Pancreas (tissue), 10 donors: ENCODE results near the gene KDM6B. TPM values are rescaled to one million over a fixed set of nuclear protein-coding genes. Genes with fewer than 3 reads are reported as not detected.

Experiments
- ATAC-seq, 4 donors: fragments of 200-7000 bp; cut with Tn5 transposase; one replicate each; pipeline versions ENCODE4 v1.8.0 to v1.9.1; 2020; ENCODE audit warnings: mild to moderate bottlenecking in 4 of 4, moderate library complexity in 4 of 4
- DNase-seq, 6 donors: peaks; one replicate each; pipeline ENCODE4 v3.0.0-alpha.2; 2020
- FAIRE-seq: peaks from 2 replicates; lab custom pipeline; 2012; peaks lifted over from hg19 to GRCh38; lab: Jason Lieb, UNC
- H3K27ac ChIP-seq, 4 donors: fragments of 200-600 bp; sonication (generic); 1 replicate in 3 of 4; 2 replicates in 1 of 4; pipeline versions ENCODE4 v1.5.0 to v1.8.0; 2020
- H3K27me3 ChIP-seq, 4 donors: fragments of 200-600 bp; one replicate each; pipeline ENCODE4 v1.8.0; 2021
- H3K36me3 ChIP-seq, 3 donors: fragments of 200-600 bp; sonication (generic) in 1 of 3; one replicate each; pipeline versions ENCODE4 v1.5.0 to v1.8.0; 2020 to 2021
- H3K4me1 ChIP-seq, 3 donors: fragments of 200-600 bp; one replicate each; pipeline ENCODE4 v1.8.0; 2021
- H3K4me3 ChIP-seq, 4 donors: fragments of 200-600 bp; sonication (generic) in 2 of 4; one replicate each; pipeline versions ENCODE4 v1.5.0 to v1.8.0; 2020 to 2021
- H3K9me3 ChIP-seq, 4 donors: fragments of 200-600 bp; one replicate each; pipeline ENCODE4 v1.8.0; 2021
- WGBS, 2 donors: extraction: QIAGEN DNeasy Blood & Tissue Kit; methylation state at CpG; one replicate each; pipeline ENCODE4 v1.1.7; 2013; 5-methylcytosine and 5-hydroxymethylcytosine counted together
- intact Hi-C, 3 donors: fragments of 100-400 bp; cut with DNase I; formaldehyde crosslinking; loops; one replicate each; pipeline versions ENCODE4 v1.11.1 to v1.14.2; 2022
- polyA plus RNA-seq, 2 donors: library from polyadenylated mRNA; stranded (reverse); fragments of 200-250 nt; gene quantifications; one replicate each; pipeline ENCODE4 v1.2.3, GENCODE V29; 2013
- total RNA-seq, 6 donors: library from RNA; stranded (reverse); fragmentation: NEBNext Ultra II Directional in 4 of 6; extraction: Animal tissue kit (Norgen Biotek cat#: 25700) in 4 of 6; gene quantifications; one replicate each; pipeline versions ENCODE4 v1.2.1 to v1.2.4, GENCODE V29; 2021 to 2023
- TF ChIP-seq, protein P1 (sequence below), 4 donors: fragments of 200-600 bp; sonication (generic) in 3 of 4; IDR thresholded peaks; one replicate each; pipeline versions ENCODE4 v1.5.0 to v1.8.0; 2021; ENCODE audit warnings: antibody characterized with exemption in 4 of 4
- donor health status: healthy with polysubstance abuse.
- donor health status: DM: no; HTN: no; CAD: no; lungs with moderate emphysema.
- donor health status: DM: no; HTN: no; CAD: no.
- donor health status: control.
- donor health status: control.
- donor health status: Bipolar disorder and iron deficiency.
- donor health status: DM: yes; HTN: yes; CAD: no.
- donor health status: DM: no; HTN: no; CAD: no.
- donor health status: DM: no; HTN: no; CAD: no.
- donor health status: DM: yes; HTN: yes; CAD: no.

The KDM6B gene
- total and polyA plus RNA-seq, 8 donors = 8.9 to 23.7 (median 15.5) TPM

DNA sequence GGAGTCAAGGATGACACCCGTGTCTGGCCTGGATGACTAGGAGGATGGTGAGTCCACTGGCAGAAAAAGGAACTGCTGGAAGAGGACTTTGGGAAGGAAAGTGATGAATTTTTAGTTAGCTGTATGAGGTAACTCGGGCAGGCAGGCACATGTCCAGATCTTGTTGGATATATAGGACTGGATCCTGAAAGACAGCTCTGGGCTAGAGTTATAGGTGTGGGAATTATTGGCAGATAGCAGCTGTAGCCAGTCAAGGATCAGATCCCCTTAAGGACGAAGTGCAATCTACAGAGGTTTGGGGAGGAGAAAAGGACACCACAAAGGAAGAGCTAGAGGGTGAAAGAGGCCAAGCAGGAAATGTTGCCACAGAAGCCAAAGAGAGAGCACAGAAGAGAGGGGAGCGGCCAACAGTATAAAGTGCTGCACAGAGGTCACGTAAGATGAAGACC, 33.9 kb downstream of the KDM6B start:
- ATAC-seq (no peak), FAIRE-seq (no peak), DNase-seq (no peak)
- Histone ChIP-seq H3K27ac (no peak overlapping the region), H3K27me3 (no peaks in the 10 kb centered on the region), H3K36me3 (no peaks in the 10 kb centered on the region), H3K4me3 (no peak overlapping the region), H3K4me1 (no peaks in the 10 kb centered on the region), H3K9me3 (no peaks in the 10 kb centered on the region)
- TF ChIP-seq, protein P1, sequence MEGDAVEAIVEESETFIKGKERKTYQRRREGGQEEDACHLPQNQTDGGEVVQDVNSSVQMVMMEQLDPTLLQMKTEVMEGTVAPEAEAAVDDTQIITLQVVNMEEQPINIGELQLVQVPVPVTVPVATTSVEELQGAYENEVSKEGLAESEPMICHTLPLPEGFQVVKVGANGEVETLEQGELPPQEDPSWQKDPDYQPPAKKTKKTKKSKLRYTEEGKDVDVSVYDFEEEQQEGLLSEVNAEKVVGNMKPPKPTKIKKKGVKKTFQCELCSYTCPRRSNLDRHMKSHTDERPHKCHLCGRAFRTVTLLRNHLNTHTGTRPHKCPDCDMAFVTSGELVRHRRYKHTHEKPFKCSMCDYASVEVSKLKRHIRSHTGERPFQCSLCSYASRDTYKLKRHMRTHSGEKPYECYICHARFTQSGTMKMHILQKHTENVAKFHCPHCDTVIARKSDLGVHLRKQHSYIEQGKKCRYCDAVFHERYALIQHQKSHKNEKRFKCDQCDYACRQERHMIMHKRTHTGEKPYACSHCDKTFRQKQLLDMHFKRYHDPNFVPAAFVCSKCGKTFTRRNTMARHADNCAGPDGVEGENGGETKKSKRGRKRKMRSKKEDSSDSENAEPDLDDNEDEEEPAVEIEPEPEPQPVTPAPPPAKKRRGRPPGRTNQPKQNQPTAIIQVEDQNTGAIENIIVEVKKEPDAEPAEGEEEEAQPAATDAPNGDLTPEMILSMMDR (IDR thresholded peaks at IDR 0.05) = no peak
- intact Hi-C loops = loop anchor here in 2 of 3 donors (5.0 to 10.0 kb wide), 2 partner anchors 114 to 117 kb away; no protein-coding TSS in a partner anchor
- WGBS, 2 donors = 65 to 75% methylated on average over 5 of the region's 5 CpGs

DNA sequence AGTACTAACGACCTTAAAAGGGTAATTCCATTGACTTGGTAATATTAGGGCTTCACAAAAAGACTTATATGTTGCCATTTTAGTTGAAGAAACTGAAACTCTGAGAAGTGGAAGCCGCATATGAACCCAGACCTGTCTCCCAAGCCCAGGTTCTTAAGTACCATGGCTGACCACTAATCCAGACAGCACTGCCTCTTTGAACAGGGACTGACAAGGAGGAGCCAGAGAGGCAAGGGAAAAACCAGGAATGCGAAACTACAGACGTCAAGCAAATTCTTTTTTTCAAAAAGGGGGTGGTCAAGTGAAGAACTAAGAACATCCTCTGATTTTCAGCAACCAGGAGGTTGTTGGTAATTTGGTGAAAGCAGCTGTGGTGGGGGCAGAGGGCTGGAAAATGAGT, 39.0 kb downstream of the KDM6B start:
- H3K36me3 ChIP-seq = no peaks in the 10 kb centered on the region
- H3K27ac ChIP-seq = no peak overlapping the region
- no peaks in the 10 kb centered on the region for H3K4me1 ChIP-seq
- H3K4me3 ChIP-seq = no peak overlapping the region
- 67 to 71% methylated on average over 4 of the region's 4 CpGs for WGBS, 2 donors
- H3K9me3 ChIP-seq = no peaks in the 10 kb centered on the region
- H3K27me3 ChIP-seq = no peaks in the 10 kb centered on the region
- ATAC-seq (no peak), FAIRE-seq (no peak), DNase-seq (no peak)
- TF ChIP-seq, protein P1 (IDR thresholded peaks at IDR 0.05) = no peak
- intact Hi-C loops = no loop called here

DNA sequence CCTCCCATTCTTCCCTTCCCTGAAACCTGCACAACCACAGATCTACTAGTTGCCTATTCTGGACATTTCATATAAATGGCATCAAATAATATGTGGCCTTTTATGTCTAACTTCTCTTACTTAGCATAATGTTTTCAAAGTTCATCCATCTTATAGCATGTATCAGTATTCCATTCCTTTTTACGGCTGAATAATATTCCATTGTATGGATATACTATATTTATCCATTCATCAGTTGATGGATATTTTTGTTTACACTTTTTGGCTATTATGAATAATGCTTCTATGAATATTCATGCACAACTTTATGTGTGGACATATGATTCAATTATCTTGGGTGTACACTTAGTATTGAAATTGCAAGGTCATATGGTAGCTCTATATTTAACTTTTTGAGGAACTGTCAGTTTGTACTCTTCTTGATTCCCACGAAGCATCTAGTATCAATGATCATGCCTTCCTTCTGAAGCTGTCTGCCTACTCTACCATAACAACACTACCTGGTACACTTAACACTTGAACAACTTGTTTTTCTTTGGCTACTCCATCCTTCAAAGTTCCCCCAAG, 41.9 kb downstream of the KDM6B start:
- DNase-seq (no peak), ATAC-seq (no peak), FAIRE-seq (no peak)
- peaks cover 0 to 1% (median 0%) of the 10 kb centered on the region in 3 donors for H3K4me1 ChIP-seq
- TF ChIP-seq, protein P1 (IDR thresholded peaks at IDR 0.05) = no peak
- intact Hi-C loops = no loop called here
- H3K4me3 ChIP-seq = no peak overlapping the region
- H3K27me3 ChIP-seq = no peaks in the 10 kb centered on the region
- H3K27ac ChIP-seq = no peak overlapping the region
- WGBS, 2 donors = 83 to 85% methylated on average over 2 of the region's 2 CpGs
- H3K9me3 ChIP-seq = no peaks in the 10 kb centered on the region
- peaks cover 0 to 8% (median 0%) of the 10 kb centered on the region in 3 donors for H3K36me3 ChIP-seq

DNA sequence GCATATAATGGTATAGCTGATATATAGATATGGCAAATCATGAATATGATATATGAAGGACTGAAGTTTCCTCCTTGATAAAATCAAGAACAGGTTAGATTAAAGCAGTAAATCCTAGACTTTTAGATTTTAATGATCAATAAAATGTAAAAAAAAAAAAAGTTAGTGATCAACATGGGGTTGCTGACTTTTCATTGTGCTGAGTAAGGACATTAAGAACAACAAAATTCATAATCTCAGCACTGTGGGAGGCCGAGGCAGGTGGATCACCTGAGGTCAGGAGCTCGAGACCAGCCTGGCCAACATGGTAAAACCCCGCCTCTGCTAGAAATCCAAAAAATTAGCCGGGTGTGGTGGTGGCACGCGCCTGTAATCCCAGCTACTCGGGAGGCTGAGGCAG, 44.2 kb downstream of the KDM6B start:
- H3K27ac ChIP-seq = no peak overlapping the region
- H3K4me3 ChIP-seq = no peak overlapping the region
- peaks cover 0 to 8% (median 0%) of the 10 kb centered on the region in 3 donors for H3K36me3 ChIP-seq
- no peaks in the 10 kb centered on the region for H3K27me3 ChIP-seq
- FAIRE-seq = no peak
- peak in 1 of 6 donors; percentile 7 for DNase-seq
- H3K9me3 ChIP-seq = no peaks in the 10 kb centered on the region
- ATAC-seq = no peak
- intact Hi-C loops = no loop called here
- TF ChIP-seq, protein P1 (IDR thresholded peaks at IDR 0.05) = no peak
- WGBS, 2 donors = 91 to 92% methylated on average over 7 of the region's 7 CpGs
- peaks cover 0 to 9% (median 1%) of the 10 kb centered on the region in 3 donors for H3K4me1 ChIP-seq
